ENCODE data around the gene RBBP8NL. TPM values are rescaled to one million over a fixed set of nuclear protein-coding genes. Genes with fewer than 3 reads are reported as not detected.

Gene RBBP8NL
- total RNA-seq, 2 donors from 2014 or later, result 0.40 TPM; not detected in 1

GRCh38 chr20:62398120-62398821 is 29.1 kb downstream of the RBBP8NL start:
- DNase-seq, result no peak
- Histone ChIP-seq H3K4me1 (ENCODE audit: control insufficient read depth, insufficient read depth, low read length) (no peaks in the 10 kb centered on the region), H3K36me3 (ENCODE audit: control insufficient read depth, insufficient read depth, low read length) (no peaks in the 10 kb centered on the region), H3K27me3 (ENCODE audit: control insufficient read depth, insufficient read depth, low read length, poor library complexity, severe bottlenecking) (no peaks in the 10 kb centered on the region), H3K9ac (ENCODE audit: extremely low read depth, low read length, poor library complexity, severe bottlenecking) (no peak overlapping the region), H3K27ac (ENCODE audit: low read depth, low read length) (no peak overlapping the region), H3K9me3 (ENCODE audit: control insufficient read depth, low read length) (no peaks in the 10 kb centered on the region), H3K4me3 (ENCODE audit: low read length) (no peak overlapping the region)
- TF ChIP-seq, protein P1, sequence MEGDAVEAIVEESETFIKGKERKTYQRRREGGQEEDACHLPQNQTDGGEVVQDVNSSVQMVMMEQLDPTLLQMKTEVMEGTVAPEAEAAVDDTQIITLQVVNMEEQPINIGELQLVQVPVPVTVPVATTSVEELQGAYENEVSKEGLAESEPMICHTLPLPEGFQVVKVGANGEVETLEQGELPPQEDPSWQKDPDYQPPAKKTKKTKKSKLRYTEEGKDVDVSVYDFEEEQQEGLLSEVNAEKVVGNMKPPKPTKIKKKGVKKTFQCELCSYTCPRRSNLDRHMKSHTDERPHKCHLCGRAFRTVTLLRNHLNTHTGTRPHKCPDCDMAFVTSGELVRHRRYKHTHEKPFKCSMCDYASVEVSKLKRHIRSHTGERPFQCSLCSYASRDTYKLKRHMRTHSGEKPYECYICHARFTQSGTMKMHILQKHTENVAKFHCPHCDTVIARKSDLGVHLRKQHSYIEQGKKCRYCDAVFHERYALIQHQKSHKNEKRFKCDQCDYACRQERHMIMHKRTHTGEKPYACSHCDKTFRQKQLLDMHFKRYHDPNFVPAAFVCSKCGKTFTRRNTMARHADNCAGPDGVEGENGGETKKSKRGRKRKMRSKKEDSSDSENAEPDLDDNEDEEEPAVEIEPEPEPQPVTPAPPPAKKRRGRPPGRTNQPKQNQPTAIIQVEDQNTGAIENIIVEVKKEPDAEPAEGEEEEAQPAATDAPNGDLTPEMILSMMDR (conservative IDR thresholded peaks at IDR 0.05), result no peak
- Mint-ChIP-seq H3K27me3 (ENCODE audit: insufficient read depth) (no peaks in the 10 kb centered on the region), H3K36me3 (ENCODE audit: low read depth) (peaks cover 7% of the 10 kb centered on the region), H3K9me3 (no peaks in the 10 kb centered on the region), H3K4me1 (no peaks in the 10 kb centered on the region), H3K27ac (no peak overlapping the region), H3K4me3 (no peak overlapping the region)
- WGBS, 2 experiments (ENCODE audit: insufficient coverage in 1 of 2, insufficient read length in 1 of 2), result 97% methylated on average over 4 to 17 of the region's 19 CpGs

DNA sequence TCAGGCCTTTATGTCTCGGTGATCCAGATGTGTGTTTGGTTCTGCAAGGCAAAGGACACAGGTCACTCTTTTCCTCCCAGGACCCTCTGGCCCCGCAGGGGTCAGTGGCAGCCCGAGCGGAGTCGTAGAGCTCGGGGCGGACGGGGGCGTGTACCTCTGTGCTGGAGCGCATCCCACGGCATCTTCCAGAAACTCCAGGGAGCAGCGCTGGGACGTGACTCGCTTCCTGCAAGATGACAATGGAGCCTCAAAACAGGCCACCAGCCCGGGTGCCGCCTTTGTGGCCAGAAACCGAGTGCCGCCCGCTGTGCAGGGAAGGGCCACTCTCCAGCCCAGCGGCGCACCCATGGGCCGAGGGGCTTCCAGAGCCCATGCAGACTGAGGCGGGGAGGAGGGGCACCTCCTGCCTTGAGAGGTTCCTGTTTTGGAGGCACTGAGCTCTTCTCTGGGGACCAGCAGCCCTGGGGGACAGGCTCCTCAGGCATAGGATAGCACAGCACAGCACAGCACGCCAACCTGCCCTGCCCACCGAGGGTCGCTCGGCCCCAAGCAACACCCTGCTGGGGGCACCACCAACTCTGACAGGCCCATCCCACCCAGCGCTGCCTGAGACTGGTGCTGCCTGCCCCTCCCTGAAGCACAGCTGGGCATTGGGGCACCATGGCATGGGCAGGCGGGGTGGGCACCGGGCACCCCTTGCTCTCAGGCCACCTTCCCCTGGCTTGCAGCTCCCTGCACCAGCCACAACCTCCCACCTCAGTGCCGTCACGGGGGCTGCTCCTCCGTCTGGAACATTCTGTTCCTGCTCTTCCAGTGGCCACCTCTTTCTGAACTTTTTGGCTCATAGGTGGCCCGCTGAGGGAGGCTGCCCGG is 30.7 kb downstream of the RBBP8NL start:
- Histone ChIP-seq H3K27me3 (ENCODE audit: control insufficient read depth, insufficient read depth, low read length, poor library complexity, severe bottlenecking) (no peaks in the 10 kb centered on the region), H3K27ac (ENCODE audit: low read depth, low read length) (no peak overlapping the region), H3K36me3 (ENCODE audit: control insufficient read depth, insufficient read depth, low read length) (no peaks in the 10 kb centered on the region), H3K4me3 (ENCODE audit: low read length) (no peak overlapping the region), H3K9ac (ENCODE audit: extremely low read depth, low read length, poor library complexity, severe bottlenecking) (no peak overlapping the region), H3K9me3 (ENCODE audit: control insufficient read depth, low read length) (no peaks in the 10 kb centered on the region), H3K4me1 (ENCODE audit: control insufficient read depth, insufficient read depth, low read length) (no peaks in the 10 kb centered on the region)
- TF ChIP-seq, protein P1 (conservative IDR thresholded peaks at IDR 0.05), result no peak
- H3K4me1 Mint-ChIP-seq, result no peaks in the 10 kb centered on the region
- H3K9me3 Mint-ChIP-seq, result no peaks in the 10 kb centered on the region
- H3K27me3 Mint-ChIP-seq (ENCODE audit: insufficient read depth), result no peaks in the 10 kb centered on the region
- no peak overlapping the region for H3K27ac Mint-ChIP-seq
- 90 to 93% methylated on average over 29 to 35 of the region's 35 CpGs for WGBS, 2 experiments (ENCODE audit: insufficient coverage in 1 of 2, insufficient read length in 1 of 2)
- DNase-seq, result no peak
- H3K36me3 Mint-ChIP-seq (ENCODE audit: low read depth), result peaks cover 7% of the 10 kb centered on the region
- H3K4me3 Mint-ChIP-seq, result no peak overlapping the region

DNA sequence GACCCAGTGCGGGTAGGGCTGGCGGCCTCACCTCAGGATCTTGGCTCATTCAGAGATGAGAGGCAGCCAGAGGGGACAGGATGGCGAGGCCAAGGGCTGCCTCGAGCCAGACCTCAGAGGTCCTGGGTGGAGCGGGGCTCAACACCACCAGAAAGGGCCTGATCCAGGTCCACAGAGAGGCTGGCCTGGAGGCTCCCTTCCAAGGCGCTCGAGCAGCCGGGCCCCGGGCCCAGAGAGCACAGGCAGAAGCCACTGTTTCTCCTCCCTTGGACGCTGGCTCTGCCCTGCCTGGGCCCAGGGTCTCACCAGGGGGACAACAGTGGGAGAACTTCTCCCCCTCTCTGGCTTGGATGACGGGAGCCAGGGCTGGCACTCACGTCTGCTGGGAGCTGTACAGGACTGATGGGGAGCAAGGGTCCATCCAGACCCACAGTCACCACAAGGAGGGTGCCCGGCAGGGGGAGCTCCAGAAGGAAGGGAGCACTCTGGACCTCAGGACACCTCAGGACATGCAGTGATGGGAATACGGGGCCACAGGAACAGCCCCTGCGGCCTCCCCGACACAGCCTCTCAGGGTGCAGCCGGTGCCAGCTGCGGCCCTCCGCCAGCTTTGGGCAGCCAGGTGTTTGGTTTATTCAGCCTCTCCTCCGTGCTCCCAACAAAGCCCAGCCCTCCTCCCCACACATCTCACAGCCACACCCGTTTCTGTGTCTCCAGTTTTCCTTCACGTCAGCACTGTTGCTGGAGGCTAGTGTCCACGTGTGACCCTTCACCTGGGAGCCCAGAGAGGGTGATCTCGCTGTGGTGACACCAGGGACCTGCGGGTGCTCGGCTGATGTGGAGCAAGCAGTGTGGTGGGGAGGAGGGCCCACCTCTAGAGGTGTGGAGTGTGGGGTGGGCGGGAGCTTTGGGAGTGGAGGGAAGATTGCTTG is 31.8 kb downstream of the RBBP8NL start:
- no peaks in the 10 kb centered on the region for H3K4me1 ChIP-seq (ENCODE audit: control insufficient read depth, insufficient read depth, low read length)
- no peak for DNase-seq
- no peak overlapping the region for H3K4me3 ChIP-seq (ENCODE audit: low read length)
- Mint-ChIP-seq H3K9me3 (no peaks in the 10 kb centered on the region), H3K27ac (no peak overlapping the region), H3K4me1 (no peaks in the 10 kb centered on the region), H3K4me3 (no peak overlapping the region), H3K27me3 (ENCODE audit: insufficient read depth) (no peaks in the 10 kb centered on the region), H3K36me3 (ENCODE audit: low read depth) (peaks cover 2% of the 10 kb centered on the region)
- WGBS, 2 experiments (ENCODE audit: insufficient coverage in 1 of 2, insufficient read length in 1 of 2), result 93 to 96% methylated on average over 17 to 27 of the region's 27 CpGs
- TF ChIP-seq, protein P1 (conservative IDR thresholded peaks at IDR 0.05), result peak; percentile 29
- H3K27me3 ChIP-seq (ENCODE audit: control insufficient read depth, insufficient read depth, low read length, poor library complexity, severe bottlenecking), result no peaks in the 10 kb centered on the region
- no peaks in the 10 kb centered on the region for H3K9me3 ChIP-seq (ENCODE audit: control insufficient read depth, low read length)
- H3K9ac ChIP-seq (ENCODE audit: extremely low read depth, low read length, poor library complexity, severe bottlenecking), result no peak overlapping the region
- H3K36me3 ChIP-seq (ENCODE audit: control insufficient read depth, insufficient read depth, low read length), result peaks cover under 1% of the 10 kb centered on the region
- no peak overlapping the region for H3K27ac ChIP-seq (ENCODE audit: low read depth, low read length)
